Mesothelial cell of epicardium (in vitro differentiated cells): ENCODE results near the gene FAM199X. TPM values are rescaled to one million over a fixed set of nuclear protein-coding genes. Genes with fewer than 3 reads are reported as not detected.

ENCODE experiments used
- DNase-seq, 2 experiments: peaks; one replicate each; pipeline ENCODE4 v3.0.0; 2021; ENCODE audit warnings: low spot score in 2 of 2; ENCODE audit not compliant: unreplicated experiment in 2 of 2
- H3K27ac Mint-ChIP-seq: 2 replicates; pipeline ENCODE4 v1.8.0; 2021; ENCODE audit warnings: mixed read lengths
- H3K27me3 Mint-ChIP-seq: 2 replicates; pipeline ENCODE4 v1.8.0; 2021; ENCODE audit warnings: low read depth, mixed read lengths
- H3K36me3 Mint-ChIP-seq: 2 replicates; pipeline ENCODE4 v1.8.0; 2021; ENCODE audit warnings: mixed read lengths
- H3K4me1 Mint-ChIP-seq: 2 replicates; pipeline ENCODE4 v1.8.0; 2021; ENCODE audit warnings: mixed read lengths
- H3K4me3 Mint-ChIP-seq: 2 replicates; pipeline ENCODE4 v1.8.0; 2021; ENCODE audit warnings: mild to moderate bottlenecking, moderate library complexity, mixed read lengths
- H3K9me3 Mint-ChIP-seq: 2 replicates; pipeline ENCODE4 v1.8.0; 2021; ENCODE audit warnings: mixed read lengths
- total RNA-seq: library from RNA; stranded (reverse); gene quantifications from 3 replicates; pipeline ENCODE4 v1.2.1, GENCODE V29; 2021
- TF ChIP-seq, protein P1 (sequence below): fragments of 200-600 bp; sonication (generic); IDR thresholded peaks from one replicate; pipeline ENCODE4 v1.5.0; 2021; ENCODE audit warnings: antibody characterized with exemption; ENCODE audit not compliant: unreplicated experiment

The FAM199X gene
- 17.5 to 17.9 TPM (median 17.5 TPM) in 3 replicates for total RNA-seq

DNA sequence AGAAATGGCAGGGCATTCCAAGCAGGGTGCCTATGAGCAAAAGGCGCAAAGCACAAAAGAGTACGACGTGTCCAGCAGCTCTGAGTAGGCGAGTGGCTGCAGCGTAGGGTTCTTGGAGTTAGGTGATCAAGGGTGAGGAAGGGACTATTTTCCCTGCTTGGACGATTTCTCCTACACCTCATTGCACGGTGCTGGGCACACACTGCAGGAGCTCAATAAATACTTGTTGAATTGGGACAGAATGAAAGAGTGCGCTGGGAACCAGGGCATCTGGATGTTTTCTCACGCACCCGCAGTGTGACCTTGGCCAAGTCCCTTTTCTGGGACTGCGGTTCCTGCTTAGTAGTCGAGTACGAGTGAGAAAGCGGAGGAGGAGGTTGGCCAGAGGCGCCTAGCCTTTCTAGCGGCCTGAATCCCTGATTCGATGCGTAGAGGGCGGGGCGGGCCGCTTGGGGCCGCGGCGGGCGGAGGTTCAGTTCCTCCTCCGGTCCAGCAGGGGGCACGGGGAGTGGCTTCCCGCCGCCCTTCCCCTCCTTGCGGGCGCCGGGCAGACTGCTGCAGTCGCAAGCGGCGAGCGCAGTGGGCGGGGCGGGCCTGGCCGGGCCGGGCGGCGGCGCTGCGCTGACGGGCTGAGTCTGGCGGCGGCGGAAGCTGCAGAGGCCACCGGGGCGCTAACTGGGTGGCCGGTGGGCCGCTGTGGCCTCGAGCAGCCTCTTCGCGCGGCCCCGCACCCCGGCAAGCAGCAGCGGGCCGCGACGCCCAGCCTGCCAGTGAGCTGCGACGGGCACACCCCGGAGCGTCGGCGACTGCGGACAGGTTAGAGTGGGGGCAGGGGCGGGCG is at the start of gene FAM199X:
Gene FAM199X, plus strand, starts transcription at position 560 of the 841 bp plus-strand sequence. CDS start 333 bp downstream, outside the sequence.
- Mint-ChIP-seq H3K27me3 (no peaks in the 10 kb centered on the region), H3K27ac (peak within 1 kb of the TSS; percentile 22), H3K36me3 (no peaks in the 10 kb centered on the region), H3K9me3 (peaks cover 15% of the 10 kb centered on the region), H3K4me3 (peak within 1 kb of the TSS; percentile 76), H3K4me1 (peaks cover 13% of the 10 kb centered on the region)
- TF ChIP-seq, protein P1, sequence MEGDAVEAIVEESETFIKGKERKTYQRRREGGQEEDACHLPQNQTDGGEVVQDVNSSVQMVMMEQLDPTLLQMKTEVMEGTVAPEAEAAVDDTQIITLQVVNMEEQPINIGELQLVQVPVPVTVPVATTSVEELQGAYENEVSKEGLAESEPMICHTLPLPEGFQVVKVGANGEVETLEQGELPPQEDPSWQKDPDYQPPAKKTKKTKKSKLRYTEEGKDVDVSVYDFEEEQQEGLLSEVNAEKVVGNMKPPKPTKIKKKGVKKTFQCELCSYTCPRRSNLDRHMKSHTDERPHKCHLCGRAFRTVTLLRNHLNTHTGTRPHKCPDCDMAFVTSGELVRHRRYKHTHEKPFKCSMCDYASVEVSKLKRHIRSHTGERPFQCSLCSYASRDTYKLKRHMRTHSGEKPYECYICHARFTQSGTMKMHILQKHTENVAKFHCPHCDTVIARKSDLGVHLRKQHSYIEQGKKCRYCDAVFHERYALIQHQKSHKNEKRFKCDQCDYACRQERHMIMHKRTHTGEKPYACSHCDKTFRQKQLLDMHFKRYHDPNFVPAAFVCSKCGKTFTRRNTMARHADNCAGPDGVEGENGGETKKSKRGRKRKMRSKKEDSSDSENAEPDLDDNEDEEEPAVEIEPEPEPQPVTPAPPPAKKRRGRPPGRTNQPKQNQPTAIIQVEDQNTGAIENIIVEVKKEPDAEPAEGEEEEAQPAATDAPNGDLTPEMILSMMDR = peak; percentile 75
- peak; percentile 69 to 84 for DNase-seq

DNA sequence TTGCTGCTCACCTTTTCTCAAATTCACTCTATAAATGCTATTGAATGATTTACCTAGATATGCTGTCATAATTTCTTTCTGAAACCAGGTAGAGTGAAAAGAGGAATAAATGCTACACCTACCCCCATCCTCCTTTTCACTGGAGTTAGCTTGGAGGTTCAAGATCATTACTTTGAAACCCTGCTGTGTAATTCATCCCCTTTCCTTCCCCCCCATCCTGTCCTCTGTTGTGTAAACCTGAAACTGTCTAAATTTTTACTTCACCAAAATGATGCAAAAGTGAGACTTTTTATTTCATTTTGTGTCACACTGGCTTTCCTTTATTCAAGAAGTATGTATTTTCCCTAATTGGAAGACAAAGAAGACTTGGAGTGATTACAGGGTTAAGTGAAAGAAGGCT is 48.5 kb upstream of the FAM199X start:
- Mint-ChIP-seq H3K27ac (no peak overlapping the region), H3K9me3 (peaks cover 4% of the 10 kb centered on the region), H3K36me3 (no peaks in the 10 kb centered on the region), H3K4me3 (no peak overlapping the region), H3K4me1 (peaks cover 3% of the 10 kb centered on the region), H3K27me3 (no peaks in the 10 kb centered on the region)
- DNase-seq = no peak
- TF ChIP-seq, protein P1 = no peak

DNA sequence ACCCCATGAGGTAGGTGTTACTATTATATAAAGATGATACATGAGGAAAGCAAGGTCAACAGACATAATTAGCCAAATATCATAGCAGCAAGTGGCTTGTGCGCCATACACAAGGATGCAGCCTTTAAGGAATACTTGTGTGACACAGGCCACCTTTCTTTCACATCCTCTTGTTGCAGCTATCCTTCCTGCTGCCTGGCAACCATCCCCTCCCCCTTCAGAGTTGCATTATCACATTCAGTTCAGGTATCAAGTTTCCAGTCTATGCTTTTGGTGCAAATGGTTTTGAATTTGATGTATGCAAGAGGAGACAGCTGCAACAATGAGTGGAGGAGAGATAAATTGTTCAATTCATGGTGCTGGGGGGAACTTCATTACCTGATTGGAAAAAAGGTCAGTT is 47.5 kb upstream of the FAM199X start:
- H3K36me3 Mint-ChIP-seq = no peaks in the 10 kb centered on the region
- DNase-seq = no peak

DNA sequence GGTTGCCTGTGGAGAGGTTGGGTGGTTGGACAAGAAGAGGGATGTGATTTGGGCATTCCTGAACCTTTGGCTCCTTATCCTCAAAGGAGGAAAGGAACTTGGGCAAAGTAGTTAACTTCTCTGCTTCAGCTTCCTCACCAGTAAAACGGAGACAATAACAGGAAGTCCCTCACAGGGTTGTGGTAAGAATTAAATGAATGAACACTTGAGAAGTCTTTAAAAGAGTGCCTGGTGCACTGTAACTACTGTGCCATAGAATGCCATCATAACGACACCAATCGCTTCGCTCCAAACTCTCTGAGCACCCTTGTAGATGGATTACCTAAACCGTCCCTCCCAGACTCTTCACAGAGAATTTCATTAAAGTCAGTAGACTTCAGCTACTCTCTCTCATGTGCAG is 43.4 kb upstream of the FAM199X start:
- peaks cover 9% of the 10 kb centered on the region for H3K9me3 Mint-ChIP-seq
- no peak for DNase-seq
- H3K27me3 Mint-ChIP-seq = no peaks in the 10 kb centered on the region
- H3K36me3 Mint-ChIP-seq = peaks cover 4% of the 10 kb centered on the region
- H3K27ac Mint-ChIP-seq = no peak overlapping the region
- no peaks in the 10 kb centered on the region for H3K4me1 Mint-ChIP-seq
- TF ChIP-seq, protein P1 = no peak
- H3K4me3 Mint-ChIP-seq = no peak overlapping the region

More for the DNA sequence above, 47.5 kb upstream of the FAM199X start:
- Mint-ChIP-seq H3K27ac (no peak overlapping the region), H3K27me3 (no peaks in the 10 kb centered on the region), H3K4me1 (no peaks in the 10 kb centered on the region), H3K9me3 (peaks cover 4% of the 10 kb centered on the region), H3K4me3 (no peak overlapping the region)
- TF ChIP-seq, protein P1 = no peak

DNA sequence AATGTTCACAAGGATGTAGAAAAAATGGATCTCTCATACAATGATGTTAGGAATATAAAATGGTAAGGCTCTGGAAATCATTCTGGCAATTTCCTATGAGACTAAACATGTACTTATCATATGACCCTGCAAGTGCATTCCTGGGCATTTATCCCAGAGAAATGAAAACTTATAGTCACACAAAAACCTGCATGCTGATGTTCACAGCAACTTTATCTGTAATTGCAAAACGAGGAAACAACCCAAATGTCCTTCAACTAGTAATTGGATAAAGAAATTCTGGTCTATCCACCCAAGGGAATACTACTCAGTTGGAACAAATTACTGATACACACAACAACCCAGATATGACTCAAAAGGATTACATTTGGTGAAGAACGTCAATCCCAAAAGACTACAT is 39.4 kb upstream of the FAM199X start:
- Mint-ChIP-seq H3K27ac (no peak overlapping the region), H3K27me3 (no peaks in the 10 kb centered on the region), H3K4me3 (no peak overlapping the region), H3K9me3 (peaks cover 15% of the 10 kb centered on the region), H3K4me1 (no peaks in the 10 kb centered on the region), H3K36me3 (peaks cover 7% of the 10 kb centered on the region)
- no peak for DNase-seq
- TF ChIP-seq, protein P1 = no peak
